ENCODE measurements around the gene AUTS2.
"Not testable (repeated sequence)": the region's sequence is repeated elsewhere in the genome, so short reads cannot be mapped to it uniquely, and the experiment has no call there.

Gene AUTS2

DNA sequence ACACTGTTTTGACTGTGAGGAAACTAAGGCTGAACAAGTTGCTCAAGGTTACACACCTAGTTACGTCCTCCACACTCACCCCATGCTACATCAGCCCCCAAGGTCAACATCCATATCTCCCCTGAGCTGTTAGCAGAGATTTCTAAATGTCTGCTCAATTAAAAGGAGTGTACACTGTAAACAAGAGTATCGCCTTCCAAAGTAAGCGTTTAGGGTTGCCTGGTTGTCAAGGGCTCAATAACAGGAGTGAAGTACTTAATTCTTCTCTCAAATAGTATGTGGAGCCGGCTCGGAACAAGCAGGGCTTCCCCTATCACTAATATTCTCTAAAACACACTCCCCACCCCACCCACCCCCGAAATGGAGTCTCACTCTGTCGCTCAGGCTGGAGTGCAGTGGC, 1120.8 kb downstream of the AUTS2 start:
- no peak for DNase-seq (ENCODE audit: low read depth in 2 of 2, low spot score in 1 of 2)

- no peak for DNase-seq (ENCODE audit: low read depth in 2 of 2, low spot score in 1 of 2)
These were observed 1122.1 kb downstream of the AUTS2 start for GRCh38 chr7:70720191-70720873.

DNA sequence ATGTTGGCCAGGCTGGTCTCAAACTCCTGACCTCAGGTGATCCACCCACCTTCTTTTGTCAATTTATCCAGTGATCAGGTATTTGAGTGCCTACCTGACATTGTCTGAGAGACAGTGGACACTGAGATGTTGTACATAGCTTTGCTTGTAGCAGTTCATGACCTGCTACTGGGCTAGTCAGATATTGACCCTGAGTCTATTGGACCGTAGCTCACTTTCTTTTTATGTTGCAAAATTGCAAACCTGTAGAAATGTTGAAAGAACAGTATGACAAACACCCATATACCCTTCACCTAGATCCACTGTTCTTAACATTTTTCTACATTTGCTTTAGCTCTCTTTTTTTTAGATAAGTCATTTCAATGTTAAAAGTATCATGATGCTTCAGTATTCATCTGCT, 1123.2 kb downstream of the AUTS2 start:
- DNase-seq (ENCODE audit: low read depth in 2 of 2, low spot score in 1 of 2): no peak

DNA sequence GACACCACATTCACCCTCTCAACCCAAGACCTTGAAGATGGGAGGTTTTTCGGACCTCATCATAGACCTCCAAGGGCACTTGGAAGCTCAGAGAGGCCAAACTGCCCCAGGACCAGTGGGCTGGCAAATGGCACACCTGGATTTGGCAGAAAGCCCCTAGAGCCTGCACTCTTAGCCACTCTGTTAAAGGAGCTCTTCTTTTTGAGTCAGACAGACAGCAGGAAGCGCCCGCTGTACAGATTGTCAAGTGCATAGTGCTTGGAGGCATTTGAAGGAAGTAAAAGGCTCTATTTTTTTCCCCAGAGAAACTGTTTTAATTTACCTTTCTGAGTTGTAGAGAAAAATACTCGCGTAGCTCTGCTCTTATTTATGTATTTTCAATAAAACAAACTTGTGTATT, 1125.1 kb downstream of the AUTS2 start:
- no peak for DNase-seq (ENCODE audit: low read depth in 2 of 2, low spot score in 1 of 2)

DNA sequence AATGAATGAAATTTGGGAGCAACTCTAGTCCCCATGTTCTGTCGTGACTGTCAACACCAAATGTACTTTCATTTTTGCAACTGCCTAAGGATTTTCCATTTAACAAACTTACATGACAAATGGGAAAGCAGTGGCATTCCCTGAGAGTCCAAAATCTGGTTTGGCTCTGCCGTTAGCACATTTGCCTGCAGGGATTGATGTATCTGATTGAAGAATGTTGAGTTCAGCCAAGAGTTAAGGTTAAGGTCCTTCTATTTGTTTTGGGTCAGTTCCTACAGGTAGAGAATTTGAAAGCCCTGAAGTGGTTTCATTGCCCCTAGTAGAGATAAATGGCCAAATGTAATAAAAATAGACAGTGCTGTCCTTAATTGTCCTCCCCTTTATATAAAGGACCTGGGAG, 1127.2 kb downstream of the AUTS2 start:
- DNase-seq (ENCODE audit: low read depth in 2 of 2, low spot score in 1 of 2): no peak

GRCh38 chr7:70726294-70726693, 1128.0 kb downstream of the AUTS2 start:
- no peak for DNase-seq (ENCODE audit: low read depth in 2 of 2, low spot score in 1 of 2)

GRCh38 chr7:70726951-70727378, 1128.7 kb downstream of the AUTS2 start:
- DNase-seq (ENCODE audit: low read depth in 2 of 2, low spot score in 1 of 2): no peak

DNA sequence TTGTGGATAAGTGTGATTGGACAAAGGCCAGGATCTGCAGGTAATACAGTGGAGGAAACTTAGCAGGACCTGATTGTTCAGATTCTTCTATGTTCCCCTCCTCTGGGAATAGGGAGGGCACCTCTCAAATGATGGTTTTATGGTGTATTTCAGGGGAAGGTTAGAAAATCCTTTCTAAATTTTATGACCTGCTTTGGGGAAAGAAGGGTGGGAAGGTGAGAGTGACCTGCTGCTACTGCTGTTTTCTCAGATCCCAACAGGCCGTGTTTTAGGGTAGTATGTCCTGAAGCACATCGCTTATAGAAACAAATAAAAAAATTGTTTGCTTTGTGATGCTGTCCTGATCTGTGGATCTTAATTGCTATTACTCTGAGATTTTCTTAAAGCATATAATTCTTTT, 1129.6 kb downstream of the AUTS2 start:
- DNase-seq (ENCODE audit: low read depth in 2 of 2, low spot score in 1 of 2): no peak

GRCh38 chr7:70728872-70729552, 1130.7 kb downstream of the AUTS2 start:
- no peak for DNase-seq (ENCODE audit: low read depth in 2 of 2, low spot score in 1 of 2)

- not testable (repeated sequence) for DNase-seq (ENCODE audit: low read depth in 2 of 2, low spot score in 1 of 2)
These were observed 1131.4 kb downstream of the AUTS2 start for GRCh38 chr7:70729553-70730157.

DNA sequence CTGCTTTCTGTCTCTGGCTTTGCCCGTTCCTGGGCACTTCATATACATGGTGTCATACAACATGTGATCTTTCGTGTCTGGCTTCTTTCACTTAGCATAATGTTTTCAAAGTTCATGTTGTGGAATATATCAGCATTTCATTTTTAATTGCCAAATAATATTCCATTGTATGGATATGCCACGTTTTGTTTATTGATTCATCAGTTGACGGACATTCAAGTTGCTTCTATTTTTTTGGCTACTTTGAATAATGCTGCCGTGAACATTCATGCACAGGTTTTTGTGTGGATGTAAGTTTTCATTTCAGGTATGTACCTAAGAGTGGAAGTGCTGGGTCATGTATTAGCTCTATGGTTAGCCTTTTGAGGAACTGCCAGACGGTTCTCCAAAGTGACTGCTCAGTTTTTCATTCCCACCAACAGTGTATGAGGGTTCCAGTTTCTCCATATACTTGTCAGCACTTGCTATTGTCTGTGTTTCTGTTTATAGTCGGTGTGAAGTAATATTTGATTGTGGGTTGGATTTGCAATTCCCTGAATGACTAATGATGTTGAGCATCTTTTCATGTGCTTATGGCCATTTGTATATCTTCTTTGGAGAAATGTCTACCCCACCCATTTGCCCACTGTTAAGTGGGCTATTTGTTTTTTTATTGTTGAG, 1132.3 kb downstream of the AUTS2 start:
- DNase-seq (ENCODE audit: low read depth in 2 of 2, low spot score in 1 of 2): no peak

DNA sequence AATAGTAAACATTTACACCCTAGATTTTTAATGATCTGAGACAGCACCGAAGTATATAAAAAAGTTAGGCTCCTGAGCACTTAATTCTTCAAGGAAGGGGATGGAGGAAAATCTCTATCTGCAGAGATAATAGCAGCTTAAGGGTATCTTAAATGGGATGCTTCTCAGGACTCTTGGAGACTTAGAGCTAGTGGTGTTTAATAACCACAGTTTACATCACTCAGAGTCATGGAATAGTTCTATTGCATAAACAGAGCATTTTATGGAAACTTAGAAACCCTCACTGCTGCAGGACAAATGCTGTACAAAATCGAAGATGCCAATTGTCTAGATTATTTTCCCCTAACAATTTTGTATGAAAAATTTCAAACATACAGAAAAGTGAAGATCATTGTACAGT, 1134.8 kb downstream of the AUTS2 start:
- DNase-seq (ENCODE audit: low read depth in 2 of 2, low spot score in 1 of 2): no peak

GRCh38 chr7:70734411-70734810, 1136.1 kb downstream of the AUTS2 start:
- no peak for DNase-seq (ENCODE audit: low read depth in 2 of 2, low spot score in 1 of 2)

- DNase-seq (ENCODE audit: low read depth in 2 of 2, low spot score in 1 of 2): no peak
These were observed 1137.0 kb downstream of the AUTS2 start for GRCh38 chr7:70735313-70735712.

- no peak for DNase-seq (ENCODE audit: low read depth in 2 of 2, low spot score in 1 of 2)
These were observed 1138.6 kb downstream of the AUTS2 start for GRCh38 chr7:70736715-70737460.

DNA sequence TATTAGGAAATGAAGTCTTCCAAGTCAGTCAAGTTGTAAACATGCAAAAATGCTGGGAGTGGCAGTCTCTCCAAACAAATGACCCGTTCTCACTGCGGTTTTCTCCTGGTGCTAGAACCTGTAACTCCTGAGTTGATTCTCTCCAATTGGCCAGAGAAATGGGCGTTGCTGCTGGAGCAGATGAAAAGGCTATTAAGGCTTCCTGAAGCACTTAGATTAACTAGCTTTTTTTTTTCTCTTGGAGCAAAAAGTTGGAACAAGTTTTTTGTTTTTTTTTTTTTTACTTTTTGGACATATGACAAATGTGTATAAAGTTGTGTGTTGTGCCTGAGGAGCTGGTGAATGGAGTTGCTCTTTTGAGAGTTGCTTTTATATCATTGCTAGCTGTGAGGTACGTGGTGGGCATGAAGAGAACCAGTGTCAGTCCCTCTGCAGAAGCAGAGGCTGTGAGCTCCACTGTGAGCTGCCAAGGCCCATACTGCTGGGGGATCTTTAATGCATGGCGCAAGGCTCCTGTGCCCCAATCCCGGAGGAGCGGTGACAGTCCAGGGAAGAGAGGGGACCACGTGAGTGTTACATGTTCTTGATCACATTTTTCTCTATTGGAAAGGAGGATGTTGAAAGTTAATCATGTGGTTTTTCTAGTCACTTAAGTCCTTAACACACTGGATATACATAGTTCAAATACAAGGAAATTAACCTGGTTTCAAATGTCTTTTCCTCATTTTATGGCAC, 1140.0 kb downstream of the AUTS2 start:
- no peak for DNase-seq (ENCODE audit: low read depth in 2 of 2, low spot score in 1 of 2)

DNA sequence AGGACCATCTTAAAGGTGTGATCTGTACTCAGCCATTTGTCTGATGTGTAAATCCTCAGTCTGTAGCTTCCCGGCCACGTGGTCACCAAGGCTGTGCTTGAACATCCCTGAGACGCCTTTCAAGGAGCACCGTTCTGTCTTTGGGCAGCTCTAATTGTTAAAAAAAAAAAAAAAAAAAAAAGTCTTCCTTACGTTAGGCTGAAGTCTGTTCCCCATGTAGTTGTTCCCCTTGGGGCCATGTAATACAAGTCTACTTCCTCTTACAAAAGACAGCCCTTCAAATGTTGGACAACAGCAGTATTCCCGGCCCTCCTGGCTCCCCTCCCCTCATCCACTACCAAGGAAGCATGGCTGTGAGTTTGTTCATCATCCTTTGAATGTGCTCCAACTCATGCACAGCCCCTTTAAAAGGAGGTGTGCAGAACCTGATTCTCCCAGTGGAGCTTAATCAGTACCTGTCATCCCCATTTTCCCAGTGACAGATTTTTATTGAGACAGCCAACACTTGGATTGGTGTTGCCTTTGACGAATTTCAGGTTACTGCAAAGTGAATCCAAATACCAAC, 1141.5 kb downstream of the AUTS2 start:
- no peak for DNase-seq (ENCODE audit: low read depth in 2 of 2, low spot score in 1 of 2)

- no peak for DNase-seq (ENCODE audit: low read depth in 2 of 2, low spot score in 1 of 2)
These were observed 1143.4 kb downstream of the AUTS2 start for GRCh38 chr7:70741666-70742065.

- DNase-seq (ENCODE audit: low read depth in 2 of 2, low spot score in 1 of 2): no peak
These were observed 1145.5 kb downstream of the AUTS2 start for GRCh38 chr7:70743531-70744325.

All from stimulated activated CD8-positive, alpha-beta memory T cell treated with anti-CD3 and anti-CD28 coated beads, Interleukin-4, amount 100 ng/mL, for 1 hour (primary cell).